IMR-90 (cell line): Measurements from ENCODE around the gene KLHL29. TPM values are rescaled to one million over a fixed set of nuclear protein-coding genes. Genes with fewer than 3 reads are reported as not detected.

ENCODE experiments used
- ATAC-seq: fragments of 200-7000 bp; cut with Tn5 transposase; 2 replicates; pipeline ENCODE4 v1.9.1; 2020; ENCODE audit warnings: low read depth, mild to moderate bottlenecking, moderate library complexity
- BruUV-seq: library from RNA; stranded (reverse); fragments of 400-500 nt; replicated peaks from 2 replicates; lab custom pipeline; 2021; lab: Mats Ljungman, UMichigan
- CTCF ChIA-PET: fragments of 300-600 bp; formaldehyde crosslinking; extraction: SDS; loops from one replicate; lab custom pipeline; 2021; ENCODE audit warnings: antibody characterized with exemption; lab: Yijun Ruan, JAX
- POLR2A ChIA-PET: fragments of 300-600 bp; sonication (Branson Sonifier 250); formaldehyde crosslinking; loops from one replicate; lab custom pipeline; 2022; ENCODE audit warnings: antibody characterized with exemption; ENCODE audit not compliant: unreplicated experiment; lab: Charles Lee
- DNase-seq: peaks from one replicate; pipeline ENCODE4 v3.0.0; 2013
- H2AFZ ChIP-seq: replicated peaks from 2 replicates; pipeline ENCODE3; 2013; ENCODE audit warnings: low read length, mild to moderate bottlenecking; ENCODE audit not compliant: poor library complexity
- H2AK5ac ChIP-seq: 2 replicates; pipeline ENCODE4 v1.6.1; 2013; ENCODE audit warnings: low read depth, low read length, inconsistent platforms
- H2AK9ac ChIP-seq: replicated peaks from 2 replicates; pipeline ENCODE3; 2013; ENCODE audit warnings: mild to moderate bottlenecking, low read depth, low read length, moderate library complexity; ENCODE audit not compliant: poor library complexity
- H2BK120ac ChIP-seq: 2 replicates; pipeline ENCODE4 v1.6.1; 2013; ENCODE audit warnings: low read depth, low read length, inconsistent platforms
- H2BK15ac ChIP-seq: 3 replicates; pipeline ENCODE4 v1.6.1; 2013; ENCODE audit warnings: low read depth, low read length, inconsistent platforms
- H2BK20ac ChIP-seq: 2 replicates; pipeline ENCODE4 v1.6.1; 2013; ENCODE audit warnings: low read depth, mild to moderate bottlenecking, inconsistent platforms, low read length, moderate library complexity
- H2BK5ac ChIP-seq: 2 replicates; pipeline ENCODE4 v1.6.1; 2013; ENCODE audit warnings: mild to moderate bottlenecking, low read depth, low read length, inconsistent platforms; ENCODE audit not compliant: poor library complexity, severe bottlenecking
- H3K14ac ChIP-seq: replicated peaks from 2 replicates; pipeline ENCODE4 v1.6.1; 2013; ENCODE audit warnings: low read depth, low read length, inconsistent platforms
- H3K18ac ChIP-seq: 2 replicates; pipeline ENCODE4 v1.6.1; 2013; ENCODE audit warnings: low read depth, low read length, control low read depth
- H3K23ac ChIP-seq: 2 replicates; pipeline ENCODE4 v1.6.1; 2013; ENCODE audit warnings: low read depth, low read length, inconsistent platforms
- H3K27ac ChIP-seq: 2 replicates; pipeline ENCODE4 v1.5.1; 2013; ENCODE audit warnings: mild to moderate bottlenecking, control low read depth, low read length; ENCODE audit not compliant: insufficient read depth
- H3K27me3 ChIP-seq: 2 replicates; pipeline ENCODE4 v1.6.1; 2013; ENCODE audit warnings: low read length; ENCODE audit not compliant: control insufficient read depth, insufficient read depth
- H3K36me3 ChIP-seq: 2 replicates; pipeline ENCODE4 v1.6.1; 2013; ENCODE audit warnings: low read length, mixed read lengths; ENCODE audit not compliant: control insufficient read depth, insufficient read depth
- H3K4ac ChIP-seq: 2 replicates; pipeline ENCODE4 v1.6.1; 2013; ENCODE audit warnings: low read depth, low read length, inconsistent platforms
- H3K4me1 ChIP-seq: 2 replicates; pipeline ENCODE4 v1.6.1; 2013; ENCODE audit warnings: low read length, mixed read lengths; ENCODE audit not compliant: control insufficient read depth, insufficient read depth
- H3K4me2 ChIP-seq: 2 replicates; pipeline ENCODE4 v1.6.1; 2013; ENCODE audit warnings: low read depth, mild to moderate bottlenecking, control low read depth, low read length, moderate library complexity
- H3K4me3 ChIP-seq: 2 replicates; pipeline ENCODE4 v1.5.1; 2013; ENCODE audit warnings: low read depth, mild to moderate bottlenecking, control low read depth, low read length, moderate library complexity; ENCODE audit not compliant: insufficient read depth
- H3K56ac ChIP-seq: 2 replicates; pipeline ENCODE4 v1.6.1; 2013; ENCODE audit warnings: low read length, inconsistent platforms; ENCODE audit not compliant: insufficient read depth; ENCODE audit errors: extremely low read depth
- H3K79me1 ChIP-seq, 2 experiments: 2 replicates each; pipeline ENCODE4 v1.6.1; 2013; ENCODE audit warnings: low read length in 2 of 2, inconsistent platforms in 1 of 2, low read depth in 1 of 2
- H3K9ac ChIP-seq: 2 replicates; pipeline ENCODE4 v1.6.1; 2013; ENCODE audit warnings: low read depth, low read length, control low read depth
- H3K9me1 ChIP-seq: 2 replicates; pipeline ENCODE4 v1.6.1; 2013; ENCODE audit warnings: low read length, inconsistent platforms; ENCODE audit not compliant: insufficient read depth
- H3K9me3 ChIP-seq: 2 replicates; pipeline ENCODE4 v1.6.1; 2013; ENCODE audit warnings: low read length; ENCODE audit not compliant: control insufficient read depth, insufficient read depth
- H4K20me1 ChIP-seq: 2 replicates; pipeline ENCODE4 v1.6.1; 2013; ENCODE audit warnings: low read length, inconsistent platforms; ENCODE audit not compliant: insufficient read depth
- H4K5ac ChIP-seq: 2 replicates; pipeline ENCODE4 v1.6.1; 2013; ENCODE audit warnings: mild to moderate bottlenecking, low read depth, low read length, control low read depth
- H4K8ac ChIP-seq, 2 experiments: 2 replicates each; pipeline ENCODE4 v1.6.1; 2013; ENCODE audit warnings: low read depth in 2 of 2, low read length in 2 of 2, control low read depth in 1 of 2, inconsistent platforms in 1 of 2
- H4K91ac ChIP-seq: 2 replicates; pipeline ENCODE4 v1.6.1; 2013; ENCODE audit warnings: low read depth, low read length, inconsistent platforms; ENCODE audit not compliant: insufficient read depth
- MAFK ChIP-seq: IDR thresholded peaks from 2 replicates; pipeline ENCODE4 v1.6.1; 2012; ENCODE audit warnings: low read depth, low read length, improper control_type of control experiment
- MXI1 ChIP-seq: IDR thresholded peaks from 2 replicates; pipeline ENCODE4 v1.6.1; 2012; ENCODE audit warnings: low read depth, mild to moderate bottlenecking, low read length, moderate library complexity, borderline replicate concordance
- POLR2A ChIP-seq: IDR thresholded peaks from 2 replicates; pipeline ENCODE4 v1.6.1; 2012; ENCODE audit warnings: mild to moderate bottlenecking, low read depth, low read length
- RFX5 ChIP-seq: IDR thresholded peaks from 2 replicates; pipeline ENCODE4 v1.8.0; 2012; ENCODE audit warnings: low read depth, mild to moderate bottlenecking, low read length, moderate library complexity
- USF2 ChIP-seq: fragments of 150-350 bp; IDR thresholded peaks from 2 replicates; pipeline ENCODE4 v1.6.1; 2017; ENCODE audit warnings: mild to moderate bottlenecking, antibody characterized with exemption, low read length, low read depth
- WGBS, 2 experiments: methylation state at CpG; one replicate each; pipeline versions ENCODE4 v1.1.5 to v1.1.7; 2013; ENCODE audit warnings: missing lambda C conversion rate in 2 of 2; ENCODE audit not compliant: insufficient read length in 1 of 2; ENCODE audit errors: extremely low coverage in 2 of 2; 5-methylcytosine and 5-hydroxymethylcytosine counted together
- dilution Hi-C: fragments of 300-500 bp; cut with HindIII; formaldehyde crosslinking; loops from one replicate; pipeline ENCODE4 v1.14.3; 2018; ENCODE audit warnings: low sequenced_read_pairs; ENCODE audit not compliant: unreplicated experiment
- in situ Hi-C: fragments of 300-500 bp; cut with MboI; formaldehyde crosslinking; loops from 3 replicates; pipeline ENCODE4 v1.14.3; 2019; ENCODE audit warnings: low sequenced_read_pairs, inconsistent platforms, mixed read lengths
- intact Hi-C: fragments of 100-400 bp; cut with micrococcal nuclease; formaldehyde crosslinking; loops from 2 replicates; pipeline ENCODE4 v1.10.0; 2022
- polyA plus RNA-seq, 3 experiments: library from polyadenylated mRNA; depleted of rRNA; stranded (reverse); fragments of >200 nt; gene quantifications; 2 replicates each; pipeline ENCODE4 v1.2.3, GENCODE V29; 2012; ENCODE audit warnings: low replicate concordance in 1 of 3
- total RNA-seq: library from RNA; depleted of rRNA; stranded (reverse); fragments of >200 nt; gene quantifications from 2 replicates; pipeline ENCODE4 v1.2.3, GENCODE V29; 2012

Gene KLHL29
- total and polyA plus RNA-seq, 2 of the 4 experiments (the other 2 are of a cell fraction) = 2.0 to 8.0 TPM

- TF ChIP-seq MXI1 = no peak
- TF ChIP-seq MAFK = peak; percentile 48
- TF ChIP-seq USF2 = no peak
- no peak for TF ChIP-seq POLR2A
- TF ChIP-seq RFX5 = no peak
- dilution Hi-C loops (no loop called here), in situ Hi-C loops (no loop called here), intact Hi-C loops (no loop called here)
- Histone ChIP-seq H3K4me3 (no peak overlapping the region), H3K14ac (peak overlapping the region; percentile 43), H2BK20ac (peak overlapping the region; percentile 65), H3K4me1 (peaks cover 5% of the 10 kb centered on the region), H2BK15ac (peak overlapping the region; percentile 33; the same call in 1 of the 3 replicates), H3K27ac (no peak overlapping the region), H4K91ac (no peak overlapping the region), H3K27me3 (no peaks in the 10 kb centered on the region), H2AK9ac (no peak overlapping the region), H3K4ac (peak overlapping the region; percentile 77), H3K4me2 (peak overlapping the region; percentile 51; the same call in 1 of the 2 replicates), H3K9me1 (peaks cover 5% of the 10 kb centered on the region; the same call in 1 of the 2 replicates), H4K5ac (no peak overlapping the region), H4K20me1 (no peaks in the 10 kb centered on the region; the same call in 1 of the 2 replicates), H3K36me3 (peaks cover 35% of the 10 kb centered on the region), H3K56ac (no peak overlapping the region), H3K9ac (no peak overlapping the region), H2AK5ac (peak overlapping the region; percentile 11; the same call in 1 of the 2 replicates), H4K8ac (peak overlapping the region in 1 of 2 experiments; percentile 53; a peak in 1 of 4 replicates), H3K18ac (no peak overlapping the region), H2AFZ (no peak overlapping the region), H2BK120ac (peak overlapping the region; percentile 80), H3K9me3 (no peaks in the 10 kb centered on the region), H2BK5ac (no peak overlapping the region), H3K23ac (peak overlapping the region; percentile 56; the same call in 1 of the 2 replicates), H3K79me1 (peaks cover 3 to 15% of the 10 kb centered on the region in 2 experiments; a peak in 1 of 4 replicates)
- ATAC-seq (no peak), DNase-seq (no peak)
- CTCF ChIA-PET = no interaction called here
- 87% methylated on average over 6 of the region's 18 CpGs; no CpG with 5 or more reads in 1 of the 2 experiments for WGBS, 2 experiments
- POLR2A ChIA-PET = interaction anchor here (0.5 kb wide), 1 partner anchor 53 kb away, joined by 3 read pairs; no protein-coding TSS in a partner anchor
- BruUV-seq = no TSS peak
These were observed 321.7 kb downstream of the KLHL29 start for GRCh38 chr2:23706613-23707078.
